ENCODE data around the gene GOLGA5. TPM values are rescaled to one million over a fixed set of nuclear protein-coding genes. Genes with fewer than 3 reads are reported as not detected.

Gene GOLGA5
- total and polyA plus RNA-seq, 2 of the 8 experiments (the other 6 are each of a cell fraction or from before 2014, with no cell fraction given) = 13.0 to 25.4 TPM

- no peak for TF ChIP-seq KDM1A (IDR thresholded peaks at IDR 0.05; ENCODE audit: borderline replicate concordance, low read length)
- TF ChIP-seq CEBPB (IDR thresholded peaks at IDR 0.05; ENCODE audit: low read depth, low read length) = no peak
- TF ChIP-seq POU5F1 (IDR thresholded peaks at IDR 0.05; ENCODE audit: low read depth, low read length) = no peak
- no peak for TF ChIP-seq SAP30 (IDR thresholded peaks at IDR 0.05; ENCODE audit: insufficient read depth, insufficient replicate concordance, low read length)
- TF ChIP-seq TBP (IDR thresholded peaks at IDR 0.05; ENCODE audit: low read depth, low read length) = peak; percentile 94
- no peak for TF ChIP-seq RFX5 (IDR thresholded peaks at IDR 0.05; ENCODE audit: borderline replicate concordance, low read depth, low read length)
- TF ChIP-seq NRF1 (IDR thresholded peaks at IDR 0.05; ENCODE audit: low read depth, low read length) = no peak
- no peak for TF ChIP-seq CHD1 (IDR thresholded peaks at IDR 0.05; ENCODE audit: low read depth, low read length)
- TF ChIP-seq ASH2L (IDR thresholded peaks at IDR 0.05; ENCODE audit: low read length) = peak; percentile 32
- no peak for TF ChIP-seq SUZ12 (IDR thresholded peaks at IDR 0.05; ENCODE audit: low read length)
- no peak; the same call in 1 of the 2 replicates for TF ChIP-seq SP1 (IDR thresholded peaks at IDR 0.05; ENCODE audit: low read depth, low read length)
- TF ChIP-seq KDM5A (IDR thresholded peaks at IDR 0.05; ENCODE audit: low read length) = no peak
- TF ChIP-seq ATF2 (IDR thresholded peaks at IDR 0.05; ENCODE audit: low read length) = no peak
These were observed 45.7 kb upstream of the GOLGA5 start, which contains the start of gene LGMN (continued) for GRCh38 chr14:92748259-92749016.
